AG20443 (cell line): ENCODE data around the gene OXCT2.
A peak's percentile ranks its signal among the peaks of the same experiment; 100 is the strongest.

Experiments
- DNase-seq: peaks from one replicate; pipeline ENCODE4 v3.0.0; 2012; ENCODE audit warnings: low spot score, mixed read lengths

Gene OXCT2

DNA sequence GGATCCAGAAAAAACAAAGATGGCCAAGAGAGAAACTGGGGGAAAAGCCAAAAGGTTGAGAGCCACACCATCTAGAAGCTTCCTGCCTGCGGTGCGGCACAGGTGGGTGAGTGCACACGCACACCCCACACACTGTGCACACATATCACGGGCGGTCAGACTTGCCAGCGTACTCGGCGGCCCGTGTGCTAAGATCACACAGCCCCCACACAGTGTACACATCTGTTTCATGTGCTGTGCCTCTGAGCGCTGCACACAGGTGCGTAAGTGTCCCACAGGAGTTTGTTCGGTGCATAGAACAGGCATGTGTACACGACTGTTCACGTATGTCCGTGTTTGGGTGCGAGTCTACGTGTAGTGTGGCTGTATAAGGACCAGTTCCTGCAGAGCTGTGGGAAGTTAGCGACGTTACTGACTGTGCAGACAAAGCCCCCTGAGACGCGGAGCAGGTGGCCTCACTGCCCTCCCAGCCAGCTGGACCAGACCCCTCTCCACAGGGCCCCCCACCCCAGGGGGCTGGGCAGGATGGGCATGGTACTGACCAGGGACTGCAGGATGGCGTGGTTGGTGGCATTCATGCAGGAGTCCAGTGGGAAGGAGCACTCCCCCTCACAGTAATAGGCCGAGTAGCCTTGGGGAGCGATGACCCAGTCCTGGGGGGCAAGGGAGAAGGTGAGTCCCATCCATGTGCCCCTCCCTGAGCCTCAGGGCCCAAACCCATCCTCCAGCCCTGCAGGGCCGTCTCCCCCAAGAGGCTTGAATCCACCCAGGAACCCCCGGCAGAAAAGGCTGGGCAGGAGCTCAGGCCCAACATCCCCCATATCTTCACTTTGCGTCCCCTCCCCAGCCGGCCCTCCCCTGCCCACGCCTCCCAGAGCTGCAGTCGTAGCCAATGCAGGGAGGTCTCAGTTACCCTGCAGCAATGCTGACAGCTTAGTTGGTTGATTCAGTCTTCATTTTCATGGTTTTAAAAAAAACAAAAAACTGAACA is 8.3 kb downstream of the OXCT2 start:
- DNase-seq = no peak

DNA sequence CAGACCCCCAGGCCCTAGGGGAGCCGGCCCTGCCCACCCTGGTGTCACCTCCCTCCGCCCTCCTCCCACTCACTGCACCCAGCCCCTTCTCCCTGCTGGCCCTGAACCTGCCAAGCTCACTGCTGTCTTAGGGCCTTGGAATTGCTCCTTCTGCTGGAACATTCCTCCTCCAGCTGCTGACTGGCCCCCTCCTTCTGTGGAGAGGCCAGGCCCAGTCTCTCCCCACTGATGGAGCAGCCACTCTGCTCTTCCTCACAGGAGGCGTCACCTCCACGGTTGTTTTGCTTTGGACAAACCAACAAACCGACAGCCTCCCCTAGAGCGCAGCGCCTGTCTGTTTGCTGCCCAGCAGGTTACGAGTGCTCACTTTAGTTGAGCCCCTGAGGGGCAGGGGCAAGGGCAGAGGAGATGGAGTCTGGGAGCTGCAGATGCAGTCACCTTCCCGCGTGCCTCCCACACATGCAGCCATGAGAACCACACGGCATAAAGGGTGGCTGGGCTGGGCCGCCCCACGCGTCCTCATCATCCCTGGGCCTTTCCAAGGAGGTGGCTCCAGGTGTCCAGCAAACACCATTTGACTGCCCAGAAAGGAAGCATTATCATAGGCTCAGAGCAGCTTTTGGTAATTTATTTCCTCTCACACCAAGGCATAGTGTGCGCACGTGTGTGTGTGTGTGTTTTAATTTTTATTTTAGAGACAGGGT is 9.4 kb downstream of the OXCT2 start:
- DNase-seq = no peak

DNA sequence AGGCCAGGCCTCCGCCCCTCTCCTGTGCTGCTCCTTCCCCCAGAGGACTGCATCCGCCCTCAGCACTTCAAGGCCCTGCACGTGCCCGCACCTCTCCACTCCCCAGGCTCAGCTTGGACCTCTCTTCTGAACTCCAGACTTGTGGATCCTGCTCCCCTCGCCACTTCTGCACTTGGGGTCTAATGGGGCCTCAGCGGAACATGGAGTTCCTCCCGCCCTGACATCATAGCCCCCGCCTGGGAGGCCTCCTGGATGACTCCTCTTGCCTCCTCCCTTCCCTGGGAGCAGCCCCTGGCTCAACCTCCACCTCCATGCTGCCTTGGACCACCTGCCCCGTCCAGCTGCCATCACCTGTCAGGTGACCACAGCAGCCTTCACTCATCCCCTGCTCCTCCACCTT is 10.1 kb downstream of the OXCT2 start:
- no peak for DNase-seq

DNA sequence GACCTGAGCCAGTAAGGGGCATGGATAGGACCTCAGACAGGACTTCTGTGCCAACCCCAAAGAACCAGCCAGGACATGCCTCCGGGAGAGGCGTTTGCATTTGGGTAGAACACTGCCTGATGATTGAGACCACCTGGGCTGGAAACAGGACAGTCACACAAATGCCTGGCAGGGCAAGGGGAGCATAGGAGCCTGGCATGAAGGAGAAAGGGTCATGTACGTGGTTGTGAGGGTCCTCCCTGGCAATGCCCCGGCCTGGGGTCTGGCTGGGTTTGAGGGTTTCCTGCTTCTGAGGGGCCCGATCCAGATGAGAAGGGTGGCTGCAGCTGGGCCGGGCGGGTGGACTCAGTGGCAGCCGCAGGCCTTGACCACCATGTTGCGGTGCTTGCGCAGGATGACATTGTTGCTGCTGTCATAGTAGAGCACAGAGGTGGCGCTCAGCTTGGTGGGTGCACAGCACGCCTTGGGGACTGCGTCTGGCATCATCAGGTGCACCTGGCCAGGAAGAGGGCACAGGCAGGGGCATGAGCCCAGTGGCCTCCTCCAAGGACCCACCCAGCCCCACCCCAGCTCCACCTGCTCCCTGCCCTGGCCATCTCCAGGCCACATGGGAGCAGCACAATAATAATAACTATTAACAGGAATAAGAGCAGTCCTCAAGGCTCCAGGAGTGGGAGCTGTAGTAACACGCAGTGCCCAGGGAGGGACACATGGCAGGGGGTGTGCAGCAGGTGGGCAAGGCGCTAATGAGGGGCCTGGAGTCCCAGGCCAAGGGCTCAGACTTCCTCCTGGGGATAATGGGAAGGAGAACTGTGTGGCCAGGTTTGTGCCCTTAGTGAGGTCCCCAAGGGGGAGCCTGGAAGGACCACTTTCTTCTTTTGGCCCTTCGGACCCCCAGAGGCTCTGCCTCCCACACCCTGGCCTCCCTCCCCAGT is 10.8 kb downstream of the OXCT2 start:
- no peak for DNase-seq

DNA sequence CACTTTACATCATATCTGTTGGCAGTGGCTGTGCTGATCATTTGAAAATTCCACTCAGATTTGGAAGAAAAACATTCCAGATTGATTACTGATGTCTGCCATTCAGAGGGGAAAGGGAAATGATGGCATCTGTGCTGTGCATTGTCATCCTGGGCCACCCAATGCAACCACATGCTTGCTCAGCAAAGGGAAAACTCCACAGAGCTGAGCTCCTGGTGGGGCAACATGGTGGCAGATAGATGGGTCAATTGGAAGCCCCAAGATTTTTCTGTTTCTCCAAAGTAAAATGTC is 11.8 kb downstream of the OXCT2 start:
- no peak for DNase-seq

DNA sequence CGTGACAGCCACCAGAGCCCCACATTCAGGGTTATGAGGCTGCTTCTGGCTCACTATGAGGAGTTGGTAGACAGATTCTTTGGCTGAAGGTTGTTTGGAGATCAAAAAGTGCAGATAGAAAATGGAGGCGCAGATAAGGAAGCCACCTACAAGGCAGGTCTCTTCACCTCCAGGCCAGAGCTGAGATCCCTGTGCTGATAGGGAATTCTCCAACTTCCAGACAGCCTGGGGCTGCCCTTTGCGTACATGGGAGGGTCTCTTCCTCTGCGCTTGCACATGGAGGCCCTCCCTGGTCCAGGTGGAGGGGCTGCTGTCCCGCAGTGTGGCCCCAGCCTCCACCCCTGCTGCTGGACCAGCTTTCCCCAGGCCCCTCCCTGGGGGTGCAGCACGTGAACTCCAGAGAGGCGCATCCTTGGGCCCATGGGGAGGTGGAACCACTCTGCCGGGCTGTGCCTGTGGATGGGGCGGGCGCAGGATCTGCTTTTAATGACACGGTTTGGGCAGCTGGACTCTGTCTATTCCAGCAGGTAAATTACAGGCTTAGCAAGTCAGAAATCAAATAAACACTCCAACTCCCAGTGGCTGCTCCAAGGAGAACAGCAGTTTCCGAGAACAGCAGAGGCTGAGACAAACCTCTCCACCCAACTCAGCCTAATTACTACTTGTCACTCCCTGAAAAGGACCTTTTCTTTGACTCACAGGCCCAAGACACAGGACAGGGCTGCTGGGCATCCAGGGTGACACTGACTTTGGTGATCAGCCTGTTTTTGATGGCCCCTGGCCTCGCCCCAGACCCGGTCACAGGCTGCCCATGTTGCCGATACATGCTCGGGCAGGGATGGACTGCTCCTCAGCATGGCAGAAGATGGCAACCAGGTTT is 12.4 kb downstream of the OXCT2 start:
- no peak for DNase-seq

DNA sequence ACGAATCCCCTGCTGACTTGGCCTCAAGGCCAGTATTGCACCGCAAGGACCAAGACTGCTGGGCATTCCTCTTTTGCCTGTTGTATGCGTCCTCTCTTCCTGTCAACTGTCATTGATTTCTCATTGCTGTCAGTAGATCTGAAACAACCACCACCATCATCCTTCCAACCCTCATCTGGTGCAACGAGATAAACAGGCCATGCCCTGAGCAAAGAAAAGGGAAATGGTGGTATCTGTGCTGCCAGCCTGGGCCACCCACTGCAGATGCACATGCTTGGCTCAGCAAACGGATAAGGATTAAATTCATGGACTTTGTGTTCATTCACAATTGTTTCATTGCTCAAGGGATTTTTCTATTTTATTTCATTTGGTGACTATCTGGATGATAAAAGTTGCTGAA is 13.6 kb downstream of the OXCT2 start:
- no peak for DNase-seq

DNA sequence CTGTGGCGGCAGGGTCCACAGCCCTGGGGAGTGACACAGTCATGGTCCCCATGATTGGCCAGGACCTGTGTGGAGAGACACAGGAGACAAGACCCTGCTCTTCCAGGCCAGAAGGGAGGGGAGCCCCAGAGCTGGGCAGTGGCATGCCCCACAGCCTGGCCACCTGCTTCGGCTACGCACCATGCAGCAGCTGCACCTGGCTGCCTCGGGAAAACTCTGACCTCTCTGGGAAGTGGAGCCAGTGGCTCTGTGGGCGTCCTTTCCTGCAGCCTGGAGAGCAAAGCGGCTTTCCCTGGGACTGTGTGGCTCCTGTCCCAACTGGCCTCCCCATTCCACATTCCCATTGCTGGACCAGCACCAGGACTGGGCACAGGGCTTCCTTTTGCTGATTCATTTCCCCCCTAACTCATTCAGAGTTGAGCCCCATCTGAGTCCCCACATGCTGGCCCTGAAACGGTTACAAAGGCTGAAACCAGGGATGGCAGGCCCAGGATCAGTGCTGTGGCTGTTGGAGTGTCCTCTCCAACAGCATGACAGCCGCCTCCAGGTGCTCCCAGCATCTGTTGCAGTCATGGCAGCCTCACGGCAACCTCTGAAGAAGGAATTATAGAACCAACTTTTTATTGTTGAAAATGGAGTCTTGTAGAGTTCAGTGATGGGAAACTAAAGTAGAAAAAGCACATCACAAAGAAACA is 15.0 kb downstream of the OXCT2 start:
- no peak for DNase-seq

DNA sequence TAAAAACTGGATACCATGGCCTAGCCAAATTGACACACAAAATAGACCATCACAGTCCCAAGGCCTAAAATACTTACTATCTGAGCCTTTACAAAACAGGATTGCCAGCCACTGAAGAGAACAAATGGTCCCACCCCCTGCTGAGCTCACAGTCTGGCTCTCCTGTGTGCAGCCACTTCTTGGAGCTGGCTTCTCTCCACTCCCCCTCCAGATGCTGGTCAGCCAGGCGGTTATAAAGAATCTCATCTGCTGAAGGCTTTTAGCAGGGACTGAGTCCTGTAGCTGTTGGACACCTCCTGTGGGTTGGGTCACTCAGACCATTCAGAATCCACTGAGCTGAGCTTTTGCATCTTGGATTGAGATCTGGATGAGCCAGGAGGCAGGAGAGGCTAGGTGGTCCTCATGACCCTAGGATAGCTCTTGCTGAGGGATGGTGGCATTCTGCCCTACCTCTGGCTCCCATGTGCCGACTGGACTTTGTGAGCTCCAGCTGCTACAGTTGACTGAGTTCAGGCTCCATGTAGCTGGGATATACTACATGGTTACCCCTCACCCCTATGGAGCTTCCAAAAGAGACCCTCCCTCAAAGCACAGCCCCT is 16.1 kb downstream of the OXCT2 start:
- no peak for DNase-seq

DNA sequence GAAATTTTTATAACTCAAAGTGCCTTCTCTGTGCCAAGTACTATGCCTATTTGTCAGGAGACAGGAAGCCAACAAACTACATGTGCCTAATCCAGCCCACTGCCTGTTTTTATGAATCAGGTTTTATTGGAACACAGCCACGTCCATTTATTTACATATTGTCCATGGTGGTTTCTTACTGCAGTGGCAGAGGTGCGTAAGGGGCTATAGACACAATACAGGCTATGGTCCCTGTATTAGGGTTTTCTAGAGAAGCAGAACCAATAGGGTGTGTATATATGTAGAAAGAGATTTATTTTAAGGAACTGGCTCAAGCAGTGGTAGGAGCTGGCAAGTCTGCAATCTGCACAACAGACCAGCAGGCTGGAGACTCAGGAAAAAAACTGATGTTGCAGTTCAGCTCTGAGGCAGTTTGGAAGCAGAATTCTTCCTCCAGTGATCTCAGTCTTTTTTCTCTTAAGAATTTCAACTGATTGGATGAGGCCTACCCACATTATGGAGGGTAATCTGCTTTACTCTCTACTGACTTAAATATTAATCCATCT is 17.1 kb downstream of the OXCT2 start:
- DNase-seq = no peak

DNA sequence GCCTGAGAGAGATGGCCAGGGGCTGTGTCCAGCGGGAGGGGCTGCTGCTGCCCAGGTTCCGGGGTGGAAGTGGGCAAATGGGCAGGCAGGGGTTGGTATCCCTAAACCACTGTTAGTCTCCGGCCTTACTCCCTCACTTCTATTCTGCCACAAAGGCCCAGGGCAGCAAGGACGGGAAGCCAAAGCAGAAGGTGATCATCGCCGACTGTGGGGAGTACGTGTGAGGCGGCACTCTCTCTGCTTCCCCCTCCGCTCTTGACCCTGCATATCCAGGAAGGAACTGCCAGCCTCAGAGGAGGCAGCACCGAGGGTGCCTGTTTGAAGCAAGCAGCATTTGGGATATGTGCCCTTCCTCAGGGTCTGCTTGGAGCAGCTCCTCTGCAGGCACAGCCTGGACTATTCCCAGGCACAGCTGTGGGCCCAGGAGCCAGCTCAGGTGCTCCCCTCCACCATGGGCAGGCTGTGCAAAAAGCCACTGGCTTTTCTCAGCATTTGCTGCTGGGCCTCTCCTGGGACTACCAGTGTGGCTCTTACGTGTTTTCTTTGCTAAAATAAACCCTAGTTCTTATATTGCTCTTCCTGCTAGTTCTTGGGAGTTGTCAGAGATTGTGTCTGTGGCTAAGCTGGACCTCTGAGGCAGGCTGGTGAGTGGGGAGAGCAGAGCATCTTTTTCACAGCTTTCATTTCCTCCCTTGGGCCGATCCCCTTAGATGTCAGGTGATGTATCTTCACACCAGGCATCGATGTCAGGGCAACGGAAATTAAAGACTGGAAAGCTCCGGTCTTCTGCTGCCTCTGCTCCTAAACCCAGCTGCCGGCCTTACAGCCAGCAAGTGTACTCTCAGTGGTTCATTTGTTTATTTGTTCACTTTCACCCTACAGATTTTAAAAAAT is 17.8 kb downstream of the OXCT2 start:
- no peak for DNase-seq

DNA sequence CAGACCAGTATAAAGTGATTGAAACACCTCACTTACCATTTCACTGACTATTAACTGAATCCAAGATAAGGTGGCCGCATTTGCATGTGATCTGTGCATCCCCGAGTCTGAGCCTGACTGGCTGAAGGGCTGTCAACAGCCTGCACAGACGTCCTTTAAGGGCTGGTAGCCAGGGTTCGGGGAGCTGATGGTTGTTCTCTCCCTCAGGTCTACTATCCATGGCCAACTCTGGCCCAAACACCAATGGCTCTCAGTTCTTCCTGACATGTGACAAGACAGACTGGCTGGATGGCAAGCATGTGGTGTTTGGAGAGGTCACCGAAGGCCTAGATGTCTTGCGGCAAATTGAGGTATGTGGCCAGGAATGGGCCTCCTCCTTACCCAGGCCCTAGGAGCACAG is 18.4 kb downstream of the OXCT2 start:
- no peak for DNase-seq

DNA sequence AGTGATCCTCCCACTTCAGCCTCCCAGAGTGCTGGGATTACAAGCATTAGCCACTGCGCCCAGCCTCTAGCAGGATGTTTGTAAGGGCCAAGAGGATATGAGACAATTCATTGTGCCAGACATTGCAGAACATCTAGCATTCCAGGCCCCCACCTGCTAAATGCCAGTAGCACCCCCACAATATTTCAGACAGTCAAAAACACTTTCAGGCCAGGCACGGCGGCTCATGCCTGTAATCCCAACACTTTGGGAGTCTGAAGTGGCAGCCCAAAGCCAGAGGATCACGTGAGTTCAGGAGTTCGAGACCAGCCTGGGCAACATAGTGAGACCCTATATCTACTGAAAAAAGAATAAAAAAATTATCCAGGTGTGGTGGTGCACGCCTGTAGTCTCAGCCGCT is 19.6 kb downstream of the OXCT2 start:
- DNase-seq = no peak

DNA sequence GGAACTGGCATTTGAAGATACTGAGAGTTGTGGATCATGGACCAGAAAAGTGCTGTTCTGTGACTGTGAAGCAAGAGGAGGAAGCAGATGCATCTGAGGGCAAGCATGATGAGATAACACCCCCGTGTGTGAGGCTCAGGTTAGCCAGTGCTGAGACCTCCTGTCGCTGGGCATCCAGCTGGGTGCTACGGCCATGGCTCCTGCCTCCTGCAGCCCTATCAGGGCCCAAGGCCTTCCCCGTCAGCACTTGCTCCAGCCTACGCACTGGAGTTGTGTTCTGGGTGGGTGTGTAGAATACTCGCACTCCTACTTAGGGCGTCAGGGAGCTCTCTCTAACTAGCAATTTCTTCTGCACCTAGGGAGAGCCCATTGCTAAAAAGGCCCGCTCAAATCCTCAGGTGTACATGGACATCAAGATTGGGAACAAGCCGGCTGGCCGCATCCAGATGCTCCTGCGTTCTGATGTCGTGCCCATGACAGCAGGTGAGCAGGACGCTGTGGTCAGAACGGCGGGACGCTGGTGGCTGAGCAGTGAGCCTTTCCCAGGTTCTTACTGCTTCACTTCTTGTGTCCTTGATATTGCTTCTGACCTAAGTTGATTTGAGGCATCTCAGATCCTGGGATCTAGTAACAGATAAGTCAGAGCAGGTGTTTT is 26.0 kb downstream of the OXCT2 start:
- DNase-seq = no peak

DNA sequence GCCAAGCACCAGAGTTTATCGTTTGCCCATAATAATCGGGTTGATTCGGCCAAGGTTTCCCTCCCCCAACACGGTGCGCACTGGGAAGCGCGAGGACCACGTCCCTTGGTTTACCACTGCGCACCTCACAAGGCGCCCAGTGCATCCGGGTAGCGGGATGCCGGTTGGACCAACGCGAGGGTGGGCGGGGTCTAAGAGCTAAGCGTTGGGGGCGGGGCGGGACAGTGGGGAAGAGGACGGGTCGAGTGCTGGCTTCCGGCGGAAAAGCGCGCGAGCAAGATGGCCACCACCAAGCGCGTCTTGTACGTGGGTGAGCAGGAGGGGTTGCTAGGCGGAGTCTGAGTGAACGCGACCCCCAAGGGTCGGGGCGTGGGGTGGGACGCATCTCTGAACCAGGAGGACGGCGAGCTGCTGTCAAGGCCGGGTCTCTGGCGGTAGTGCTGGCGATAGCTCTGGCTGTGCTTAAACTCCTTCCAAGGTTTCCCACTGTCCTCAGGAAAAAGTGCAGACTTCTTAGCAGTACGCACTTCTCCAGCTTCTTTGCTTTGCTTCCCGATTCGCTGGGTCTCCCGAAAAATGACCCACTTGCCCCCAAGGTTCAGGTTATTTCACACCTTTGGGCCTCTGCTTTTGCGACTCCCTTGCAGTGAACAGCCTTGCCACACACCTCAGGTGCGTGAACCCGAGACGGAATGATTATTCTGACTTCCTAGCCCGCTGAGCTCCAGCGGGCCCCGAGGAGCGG is 32.4 kb downstream of the OXCT2 start, which contains the start of gene PPIE:
TSS of gene PPIE (plus strand) at position 261 of the 745 bp plus-strand sequence. CDS start at position 280, 19 bp downstream.
- peak; percentile 97 for DNase-seq

DNA sequence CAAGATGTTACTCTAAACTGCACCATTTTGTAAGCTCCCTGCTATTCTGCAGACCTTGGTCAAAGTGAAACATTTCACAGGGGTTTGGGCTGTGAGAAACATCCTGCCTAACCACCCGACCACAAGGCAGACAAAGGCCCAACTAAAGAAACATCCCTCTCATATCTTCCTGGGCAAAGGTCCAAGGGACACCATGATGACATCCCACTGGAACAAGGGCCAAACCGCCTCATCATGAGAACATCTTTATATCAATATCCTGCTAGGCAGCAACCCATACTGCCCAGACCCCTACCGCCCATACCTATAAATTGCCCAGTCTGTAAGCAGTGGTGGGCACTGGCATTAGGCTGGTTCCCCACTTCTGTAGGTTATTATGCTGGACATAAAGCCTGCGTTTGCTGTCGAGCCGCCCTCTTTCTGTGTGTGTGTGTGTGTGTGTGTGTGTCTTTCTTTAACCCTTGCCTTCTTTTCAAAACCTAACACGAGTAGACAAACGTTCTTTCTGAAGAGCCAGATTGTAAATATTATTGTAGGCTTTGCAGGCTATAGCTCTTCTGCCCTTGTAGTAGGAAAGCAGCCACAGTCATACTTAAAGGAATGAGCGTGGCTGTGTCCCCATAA is 33.5 kb downstream of the OXCT2 start:
- DNase-seq = no peak

DNA sequence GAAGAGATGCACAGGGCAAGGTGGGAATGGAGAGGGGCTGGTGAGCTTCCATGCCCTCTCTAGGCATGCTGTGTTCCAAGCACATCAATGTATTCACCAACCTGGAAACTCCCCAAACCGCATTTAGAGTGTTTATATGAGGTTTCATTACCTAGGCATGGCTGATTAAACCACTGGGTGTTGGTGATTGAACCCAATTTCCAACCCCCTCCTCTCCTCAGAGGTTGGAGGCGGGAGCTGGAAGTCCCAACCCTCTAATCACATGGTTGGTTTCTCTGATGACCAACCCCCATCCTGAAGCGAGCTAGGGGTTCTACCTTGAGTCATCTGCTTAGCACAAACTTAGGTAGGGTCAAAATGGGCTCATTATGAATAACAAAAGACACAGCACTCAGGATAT is 35.4 kb downstream of the OXCT2 start:
- no peak for DNase-seq
